GM08714 (cell line): ENCODE measurements around the gene AKR1B15.

ENCODE experiments used
- H3K4me3 ChIP-seq: fragments of 200-500 bp; sonication (Bioruptor generic); 2 replicates; pipeline ENCODE4 v1.5.1; 2014; ENCODE audit warnings: mild to moderate bottlenecking, low read length, inconsistent platforms
- ZNF274 ChIP-seq: IDR thresholded peaks from 2 replicates; pipeline ENCODE4 v1.6.1; 2012; ENCODE audit warnings: mild to moderate bottlenecking, low read depth, low read length

Gene AKR1B15

DNA sequence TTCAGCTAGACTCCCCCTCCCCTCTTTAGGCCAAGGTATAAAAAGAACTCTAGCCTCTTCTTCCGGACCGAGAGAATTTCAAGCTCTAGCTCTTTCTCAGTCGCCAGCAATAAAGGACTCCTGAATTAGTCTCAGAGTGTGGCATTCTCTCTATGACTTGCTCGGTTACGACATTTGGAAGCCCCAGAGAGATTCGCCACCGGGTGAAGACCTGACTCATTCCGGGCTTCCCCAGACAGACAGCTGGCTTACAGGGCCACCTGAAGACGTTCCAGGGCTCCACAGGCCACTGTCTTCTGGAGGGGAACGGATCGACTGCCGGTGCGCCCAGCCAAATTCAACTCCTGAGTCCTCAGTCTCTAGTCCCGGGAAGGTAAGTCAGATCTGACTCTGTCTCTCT, at the start of gene AKR1B15:
Gene AKR1B15, plus strand, starts transcription at position 234 of the 400 bp plus-strand sequence. CDS start 15,510 bp downstream, outside the sequence.
- TF ChIP-seq ZNF274, result no peak
- H3K4me3 ChIP-seq, result no peak within 1 kb of the TSS

DNA sequence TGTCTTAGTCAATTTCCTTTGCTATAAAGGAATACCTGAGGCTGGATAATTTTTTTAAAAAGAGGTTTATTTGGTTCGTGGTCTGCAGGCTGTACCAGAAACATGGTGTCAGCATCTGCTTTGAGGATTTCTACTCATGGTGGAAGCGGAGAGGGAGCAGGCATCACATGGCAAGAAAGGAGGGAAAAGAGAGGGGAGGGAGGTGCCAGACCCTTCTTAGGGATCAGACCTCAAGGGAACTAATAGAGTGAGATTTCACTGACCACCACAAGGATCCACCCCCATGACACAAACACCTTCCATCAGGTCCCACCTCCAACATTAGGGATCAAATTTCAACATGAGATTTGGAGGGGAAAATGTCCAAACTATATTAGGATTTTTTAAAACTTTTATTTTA, 48.5 kb upstream of the AKR1B15 start:
- no peak overlapping the region for H3K4me3 ChIP-seq

DNA sequence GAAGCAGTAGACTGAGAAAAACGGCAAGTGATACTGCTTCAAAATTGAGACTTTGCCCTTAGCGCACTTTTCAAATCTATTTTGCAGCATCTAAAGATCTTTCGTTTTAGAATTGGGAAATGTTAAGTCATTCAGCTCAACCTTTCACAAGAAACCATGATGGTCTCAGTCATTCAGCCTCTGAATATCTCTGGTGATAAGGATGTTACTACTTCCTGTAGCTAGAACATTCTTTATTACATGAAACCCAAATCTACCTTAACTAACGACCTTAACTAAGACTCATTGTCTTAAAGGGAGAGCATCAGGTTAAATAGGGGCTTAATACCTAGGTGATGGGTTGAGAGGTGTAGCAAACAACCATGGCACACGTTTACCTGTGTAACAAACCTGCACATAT, 47.9 kb upstream of the AKR1B15 start:
- H3K4me3 ChIP-seq, result no peak overlapping the region
- no peak for TF ChIP-seq ZNF274

More for the DNA sequence above, 48.5 kb upstream of the AKR1B15 start:
- TF ChIP-seq ZNF274, result no peak

DNA sequence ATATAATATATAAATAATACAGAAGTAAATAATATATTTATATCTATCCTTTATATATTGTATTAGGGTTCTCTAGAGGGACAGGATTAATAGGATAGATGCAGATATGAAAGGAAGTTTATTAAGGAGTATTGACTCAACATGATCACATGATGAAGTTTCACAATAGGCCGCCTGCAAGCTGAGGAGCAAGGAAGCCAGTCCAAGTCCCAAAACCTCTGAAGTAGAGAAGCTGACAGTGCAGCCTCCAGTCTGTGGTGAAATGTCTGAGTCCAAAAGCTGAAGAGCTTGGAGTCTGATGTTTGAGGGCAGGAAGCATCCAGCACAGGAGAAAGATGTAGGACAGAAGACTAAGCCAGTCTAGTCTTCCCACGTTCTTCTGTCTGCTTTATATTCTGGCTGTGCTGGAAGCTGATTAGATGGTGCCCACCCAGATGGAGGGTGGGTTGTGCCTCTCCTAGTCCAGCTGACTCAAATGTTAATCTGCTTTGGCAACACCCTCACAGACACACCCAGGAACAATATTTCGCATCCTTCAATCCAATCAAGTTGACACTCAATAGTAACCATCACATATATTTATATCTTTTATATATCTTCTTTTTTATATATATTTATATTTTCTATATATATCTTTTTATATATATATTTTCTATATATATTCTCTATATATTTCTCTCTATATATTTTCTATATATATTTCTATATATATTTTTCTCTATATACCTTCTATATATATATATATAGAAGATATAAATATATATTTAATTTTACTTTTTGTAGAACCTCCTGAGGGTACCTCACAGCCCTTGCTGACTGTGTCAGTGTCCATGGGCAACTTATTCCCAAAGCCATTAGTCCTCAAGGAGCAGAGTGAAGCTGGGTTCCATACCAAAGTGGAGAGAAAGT, 46.2 kb upstream of the AKR1B15 start:
- no peak for TF ChIP-seq ZNF274
- H3K4me3 ChIP-seq, result no peak overlapping the region

DNA sequence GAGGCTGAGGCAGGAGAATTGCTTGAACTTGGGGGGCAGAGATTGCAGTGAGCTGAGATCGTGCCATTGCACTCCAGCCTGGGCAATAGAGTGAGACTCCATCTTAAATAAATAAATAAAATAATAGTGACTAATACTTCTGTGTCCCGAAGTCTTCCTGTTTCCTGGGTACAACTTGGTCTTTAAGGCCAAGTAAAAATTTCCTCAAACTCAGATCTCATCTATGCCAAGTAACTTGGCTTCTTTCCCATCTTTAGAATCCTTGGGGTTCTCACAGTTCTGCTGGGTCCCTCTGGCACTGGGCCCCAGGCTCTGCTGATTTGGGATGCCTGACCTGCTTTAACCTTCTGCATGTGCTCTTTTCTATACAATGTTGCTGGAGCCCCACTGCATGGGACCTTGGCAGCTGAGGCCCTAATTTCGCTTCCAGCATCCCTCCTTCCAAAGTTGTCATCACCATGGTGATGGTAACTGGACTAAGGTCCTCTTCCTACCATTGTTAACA, 44.2 kb upstream of the AKR1B15 start:
- H3K4me3 ChIP-seq, result no peak overlapping the region
- TF ChIP-seq ZNF274, result no peak

DNA sequence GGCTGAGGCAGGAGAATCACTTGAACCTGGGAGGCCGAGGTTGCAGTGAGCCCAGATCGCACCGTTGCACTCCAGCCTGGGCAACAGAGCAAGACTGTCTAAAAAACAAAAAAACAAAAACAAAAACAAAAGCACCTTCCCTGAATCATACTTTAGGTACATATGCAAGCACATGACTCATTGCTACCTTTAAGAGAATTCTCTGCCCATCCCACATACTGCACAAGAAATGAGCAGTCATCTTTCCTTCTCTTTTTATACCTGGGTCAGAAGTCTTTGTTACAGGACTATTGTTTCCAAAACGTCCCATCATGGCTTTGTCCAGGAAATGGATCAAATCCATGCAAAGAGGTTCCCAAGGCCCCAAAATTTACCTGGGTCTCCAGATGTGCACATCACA, 43.1 kb upstream of the AKR1B15 start:
- no peak for TF ChIP-seq ZNF274
- H3K4me3 ChIP-seq, result no peak overlapping the region

DNA sequence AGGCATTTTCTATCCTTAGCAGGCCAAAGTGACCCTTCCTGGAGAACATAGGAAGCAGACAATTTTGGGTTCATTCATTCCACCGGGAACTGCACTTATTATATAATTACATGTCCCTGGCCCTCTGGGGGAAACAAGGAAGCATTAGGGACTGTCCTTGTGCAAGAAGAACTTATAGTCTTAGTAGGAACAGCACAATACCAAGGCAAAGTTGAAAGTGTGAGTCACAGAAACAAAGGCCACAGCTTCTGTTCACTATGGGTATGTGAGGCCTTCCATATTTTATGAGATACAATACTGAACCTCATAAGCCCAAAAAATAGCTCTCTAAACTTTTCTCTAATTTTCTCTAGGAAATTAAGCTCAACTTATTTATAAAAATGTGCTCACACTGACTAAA, 39.9 kb upstream of the AKR1B15 start:
- no peak for TF ChIP-seq ZNF274
- H3K4me3 ChIP-seq, result no peak overlapping the region

DNA sequence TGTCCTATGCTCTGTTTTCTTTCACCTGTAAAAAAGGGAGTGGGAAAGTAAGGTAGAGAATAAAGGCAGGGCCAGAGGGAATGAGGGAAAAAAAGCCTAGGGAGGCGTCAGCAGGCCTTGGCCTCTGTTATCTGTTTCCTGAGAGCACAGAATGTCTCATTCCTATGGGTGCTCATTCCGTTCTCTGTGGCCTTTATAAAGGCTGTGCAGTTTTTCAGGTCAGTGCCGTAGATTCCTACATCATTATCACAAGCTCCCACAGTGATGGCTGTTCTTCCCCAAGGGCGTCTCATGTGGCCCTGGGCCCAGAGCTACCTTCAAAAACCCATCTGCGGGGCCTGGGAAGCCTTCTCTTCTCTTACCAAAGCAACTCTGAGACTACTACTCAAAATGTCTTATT, 38.3 kb upstream of the AKR1B15 start:
- no peak for TF ChIP-seq ZNF274
- H3K4me3 ChIP-seq, result no peak overlapping the region

DNA sequence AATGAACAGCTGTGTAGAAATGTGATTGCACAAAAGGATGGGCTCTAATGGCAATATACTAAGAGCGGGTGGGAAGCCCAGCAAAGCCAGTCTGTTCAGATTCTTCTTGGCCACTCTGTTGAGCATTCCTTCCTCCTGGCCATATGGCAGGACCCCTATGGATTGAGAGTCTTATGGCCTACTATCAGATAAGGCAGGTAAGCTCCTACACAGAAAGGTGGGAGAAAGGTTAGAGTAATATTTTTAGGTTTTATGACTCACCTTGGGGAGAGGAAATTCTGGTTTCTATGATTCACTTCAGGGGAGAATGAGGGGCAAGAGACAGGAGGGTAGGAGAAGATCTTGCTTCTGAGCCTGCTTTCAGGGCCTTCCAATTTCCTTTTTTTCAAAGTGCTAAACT, 36.6 kb upstream of the AKR1B15 start:
- no peak for TF ChIP-seq ZNF274
- H3K4me3 ChIP-seq, result no peak overlapping the region

DNA sequence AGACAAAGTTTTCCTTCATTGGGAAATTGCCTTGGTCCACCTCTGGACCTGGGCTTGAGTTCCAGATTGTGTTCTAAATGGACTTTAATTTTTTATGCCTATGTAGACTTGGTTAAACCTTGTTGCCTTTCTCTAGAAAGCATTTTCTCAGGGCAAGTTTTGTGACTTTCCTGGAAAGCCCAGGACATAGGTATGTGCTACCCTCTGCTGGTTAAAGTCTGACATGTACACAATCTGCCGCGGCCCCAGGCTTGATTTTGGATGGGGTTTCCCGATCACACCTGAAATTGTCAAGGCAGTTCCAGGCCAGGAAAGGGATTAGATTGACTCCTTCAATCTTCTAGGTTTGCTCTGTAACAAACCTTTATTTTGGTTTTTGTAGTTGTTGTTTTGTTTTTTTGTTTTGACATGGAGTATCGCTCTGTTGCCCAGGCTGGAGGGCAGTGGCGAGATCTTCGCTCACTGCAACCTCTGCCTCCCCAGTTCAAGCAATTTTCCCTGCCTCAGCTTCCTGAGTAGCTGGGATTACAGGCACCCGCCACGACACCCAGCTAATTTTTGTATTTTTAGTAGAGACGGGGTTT, 35.6 kb upstream of the AKR1B15 start:
- no peak for TF ChIP-seq ZNF274
- no peak overlapping the region for H3K4me3 ChIP-seq

DNA sequence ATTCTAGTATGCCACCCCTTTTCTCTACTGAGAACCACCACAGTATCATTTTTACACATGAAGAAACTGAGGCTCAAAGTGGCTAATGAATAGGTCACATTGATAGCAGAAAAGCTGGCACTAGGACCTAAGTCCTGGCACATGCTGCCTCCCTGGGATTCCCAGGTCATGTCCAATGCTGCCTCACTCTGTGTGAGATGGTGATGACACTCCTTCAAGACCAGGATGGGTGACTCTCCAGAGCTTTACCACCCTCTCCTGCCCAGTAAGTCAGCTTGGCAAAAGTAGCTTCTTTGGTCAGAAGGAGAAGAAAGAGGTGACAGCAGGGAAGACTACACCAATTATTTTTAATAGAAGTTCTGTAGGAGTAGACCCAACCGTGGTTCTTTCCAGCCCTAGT, 34.8 kb upstream of the AKR1B15 start:
- no peak for TF ChIP-seq ZNF274

DNA sequence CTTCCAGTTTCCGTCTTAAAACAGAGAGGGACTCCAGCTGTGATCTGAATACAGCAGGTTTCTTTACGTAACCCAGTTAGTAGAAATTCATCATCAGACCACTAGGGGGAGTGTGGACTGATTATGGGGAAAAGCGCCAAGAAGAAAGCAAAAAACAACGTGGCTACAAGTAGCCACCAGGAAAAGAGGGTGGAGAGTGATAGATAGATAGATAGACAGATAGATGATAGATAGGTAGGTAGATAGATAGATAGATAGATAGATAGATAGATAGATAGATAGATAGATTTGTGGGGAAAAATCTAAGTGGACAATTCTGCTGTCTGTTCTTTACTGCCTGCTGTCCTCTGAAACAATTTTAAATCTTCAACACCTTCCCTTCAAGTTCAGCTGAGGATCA, 34.2 kb upstream of the AKR1B15 start:
- no peak for TF ChIP-seq ZNF274
- H3K4me3 ChIP-seq, result no peak overlapping the region

More for the DNA sequence above, 34.8 kb upstream of the AKR1B15 start:
- H3K4me3 ChIP-seq, result no peak overlapping the region

DNA sequence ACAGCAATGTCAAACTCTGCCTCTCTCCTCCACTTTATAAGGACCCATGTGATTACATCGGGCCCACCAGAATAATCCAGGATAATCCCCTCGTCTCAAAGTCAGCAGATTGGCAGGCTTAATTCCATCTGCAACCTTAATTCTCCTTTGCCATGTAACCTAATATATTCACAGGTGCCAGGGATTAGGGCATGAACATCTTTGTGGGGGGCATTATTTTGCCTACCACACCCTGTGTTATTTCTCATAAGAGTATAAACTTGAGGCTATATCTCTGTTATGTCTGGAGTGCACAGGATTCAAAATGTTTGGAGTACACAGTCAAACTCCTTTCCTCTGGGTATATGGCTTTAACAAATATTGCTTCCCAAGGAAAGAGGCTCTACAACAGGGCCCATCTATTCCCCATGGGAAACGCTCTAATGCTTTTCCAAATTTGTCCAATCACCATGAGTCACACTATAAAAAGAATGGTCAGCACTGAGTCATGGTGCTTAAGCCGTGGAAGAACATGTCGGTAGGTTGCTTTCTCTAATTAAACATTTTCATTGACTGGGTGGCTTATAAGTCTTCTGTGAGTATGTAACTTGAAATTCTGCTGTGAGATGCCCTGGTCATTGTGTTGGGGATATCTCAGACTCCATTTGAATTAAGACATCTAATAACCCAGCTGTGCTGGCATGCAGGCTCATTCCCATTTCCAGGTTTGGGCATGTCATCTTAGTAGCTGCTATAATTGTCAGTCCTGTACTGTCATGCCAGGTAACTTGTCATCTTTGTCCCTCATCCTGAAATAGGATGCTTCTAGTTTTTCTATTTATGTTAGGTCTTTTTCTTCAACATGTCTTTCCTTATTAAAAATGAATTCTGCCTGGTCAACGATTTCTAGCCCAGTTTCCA, 33.1 kb upstream of the AKR1B15 start:
- no peak for TF ChIP-seq ZNF274
- H3K4me3 ChIP-seq, result no peak overlapping the region

DNA sequence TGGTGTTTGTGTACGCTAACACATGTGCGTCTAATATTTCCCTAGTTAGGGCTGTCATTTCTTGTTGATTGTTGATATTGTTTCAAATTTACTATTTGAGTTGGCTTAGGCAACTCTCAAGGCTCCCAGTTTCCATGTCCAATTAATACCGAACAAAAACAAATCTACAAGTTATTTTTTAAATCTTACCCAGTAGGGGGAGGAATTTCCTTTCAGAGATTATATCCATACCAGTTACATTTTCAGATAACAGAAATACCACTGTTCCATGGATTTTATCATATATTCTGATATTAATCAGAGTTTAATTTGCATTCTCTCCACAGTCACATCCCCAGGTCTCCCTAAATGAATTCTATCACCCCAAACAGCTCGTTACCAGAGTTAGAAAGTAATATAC, 28.8 kb upstream of the AKR1B15 start:
- TF ChIP-seq ZNF274, result no peak
- H3K4me3 ChIP-seq, result no peak overlapping the region
